LNCaP clone FGC (cell line): Measurements from ENCODE around the gene KANTR.

ENCODE experiments used
- DNase-seq: peaks from one replicate; pipeline ENCODE4 v3.0.0-alpha.2; 2011; ENCODE audit warnings: low read depth
- H3K4me3 ChIP-seq: 2 replicates; pipeline ENCODE4 v1.5.1; 2011; ENCODE audit warnings: mild to moderate bottlenecking, low read depth, low read length, control low read depth
- CTCF ChIP-seq: IDR thresholded peaks from 2 replicates; pipeline ENCODE4 v1.5.1; 2012; ENCODE audit warnings: mild to moderate bottlenecking; ENCODE audit not compliant: control insufficient read depth, insufficient read depth; ENCODE audit errors: extremely low read depth

The KANTR gene

GRCh38 chrX:53081925-53082772 is 11.8 kb upstream of the KANTR start, which contains the start of gene TSPYL2:
Gene TSPYL2 (plus strand): TSS chrX:53082367. CDS start chrX:53082499, 132 bp downstream.
- H3K4me3 ChIP-seq, result peak within 1 kb of the TSS; percentile 79
- DNase-seq, result peak; percentile 94
- no peak for TF ChIP-seq CTCF

- TF ChIP-seq CTCF, result no peak
- peak overlapping the region; percentile 79 for H3K4me3 ChIP-seq
- no peak for DNase-seq
Observed at GRCh38 chrX:53082773-53083616, 10.9 kb upstream of the KANTR start.

- DNase-seq, result no peak
- H3K4me3 ChIP-seq, result no peak overlapping the region
- no peak for TF ChIP-seq CTCF
Observed at GRCh38 chrX:53084043-53084570, 9.8 kb upstream of the KANTR start.

- no peak for DNase-seq
- no peak for TF ChIP-seq CTCF
- no peak overlapping the region for H3K4me3 ChIP-seq
Observed at GRCh38 chrX:53084863-53085262, 9.1 kb upstream of the KANTR start.

GRCh38 chrX:53085661-53086229 is 8.2 kb upstream of the KANTR start:
- H3K4me3 ChIP-seq, result no peak overlapping the region
- DNase-seq, result no peak
- no peak for TF ChIP-seq CTCF

- H3K4me3 ChIP-seq, result no peak overlapping the region
- TF ChIP-seq CTCF, result no peak
- DNase-seq, result no peak
Observed at GRCh38 chrX:53086464-53086863, 7.5 kb upstream of the KANTR start.
